HG03135 (cell line): ENCODE data around the gene DGLUCY.
"Not testable (repeated sequence)": the region's sequence is repeated elsewhere in the genome, so short reads cannot be mapped to it uniquely, and the experiment has no call there.

Experiments used
- ATAC-seq: cut with Tn5 transposase; IDR thresholded peaks from one replicate; pipeline ENCODE4 v1.9.1; 2021; ENCODE audit warnings: mild to moderate bottlenecking, moderate library complexity; ENCODE audit not compliant: unreplicated experiment

DGLUCY gene

GRCh38 chr14:91108941-91109611, 4.8 kb upstream of the DGLUCY start:
- no peak for ATAC-seq

DNA sequence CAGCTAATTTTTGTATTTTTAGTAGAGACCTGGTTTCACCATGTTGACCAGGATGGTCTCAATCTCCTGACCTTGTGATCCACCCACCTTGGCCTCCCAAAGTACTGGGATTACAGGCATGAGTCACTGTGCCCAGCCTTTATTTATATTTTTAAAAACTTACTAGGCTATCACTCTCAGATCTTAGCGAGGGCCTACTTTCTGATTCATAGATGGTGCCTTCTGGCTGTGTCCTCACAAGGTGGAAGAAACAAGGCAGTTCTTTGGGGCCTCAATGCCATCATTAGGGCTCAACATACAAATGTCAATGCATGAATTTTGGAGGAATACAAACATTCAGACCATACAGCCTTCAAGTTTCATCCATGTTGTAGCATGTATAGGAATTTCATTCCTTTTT, 2.4 kb upstream of the DGLUCY start:
- no peak for ATAC-seq

DNA sequence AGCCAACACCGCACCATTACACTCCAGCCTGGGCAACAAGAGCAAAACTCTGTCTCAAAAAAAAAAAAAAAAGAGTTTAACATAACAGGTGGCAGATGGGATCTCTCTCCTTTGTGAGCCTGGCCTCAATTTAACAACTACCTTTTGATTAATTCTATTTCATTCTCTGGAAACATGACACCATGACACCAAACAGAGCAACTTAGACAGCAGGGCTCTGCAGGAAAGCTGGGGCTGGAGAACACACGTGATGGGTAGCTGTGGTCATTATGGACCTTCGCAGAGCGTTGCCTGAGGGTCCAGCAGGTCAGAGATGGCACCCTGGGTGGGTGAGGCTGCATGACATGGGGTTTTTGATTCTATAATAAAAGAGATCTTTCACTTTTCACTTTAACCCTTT, 1.7 kb upstream of the DGLUCY start:
- no peak for ATAC-seq

DNA sequence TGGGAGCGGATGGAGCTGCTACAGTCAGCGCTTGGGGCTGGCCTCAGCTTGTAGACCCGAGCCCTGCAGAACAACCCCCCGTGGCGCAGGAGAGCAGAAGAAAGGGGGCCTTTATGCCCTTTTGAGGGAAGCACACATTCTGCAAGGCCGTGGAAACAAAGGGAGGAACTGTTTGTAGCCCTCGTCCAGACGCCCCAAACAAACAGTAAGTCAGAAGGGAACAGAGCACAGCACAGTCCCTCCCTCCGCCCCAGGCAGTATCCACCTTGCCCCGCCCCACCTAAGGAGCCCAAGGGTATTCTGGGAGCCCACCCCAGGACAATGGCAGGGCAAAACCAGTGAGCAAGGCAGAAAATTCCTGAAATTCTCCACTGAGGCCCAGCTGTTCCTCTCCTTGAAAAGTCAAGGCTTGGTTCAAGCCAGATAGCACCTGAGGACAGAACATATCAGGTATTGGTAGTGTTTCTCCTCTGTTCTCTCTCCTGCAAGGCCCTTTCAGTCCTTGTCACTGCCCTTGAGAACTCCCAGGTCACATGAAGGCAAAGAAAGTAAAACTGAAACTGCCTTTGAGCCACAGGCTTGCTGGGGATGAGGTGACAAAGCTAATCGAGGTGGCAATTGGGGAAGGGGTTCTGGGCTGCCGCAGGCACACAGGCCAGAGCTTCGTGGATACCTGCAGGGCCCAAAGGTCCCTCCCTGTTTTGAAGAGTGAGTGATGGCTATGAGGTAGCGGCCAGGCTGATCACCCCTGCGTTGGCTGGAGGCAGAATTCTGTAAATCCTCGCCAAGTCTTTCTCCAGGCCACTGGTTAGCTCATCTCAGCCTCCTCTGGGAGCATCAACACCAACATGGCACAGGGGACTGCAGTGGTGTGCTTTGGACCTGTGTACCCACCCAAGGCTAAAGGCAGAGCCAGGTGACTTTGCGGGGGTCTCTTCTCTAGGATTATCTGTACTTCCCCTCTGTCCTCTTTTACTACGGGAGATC, 499 bp downstream of the DGLUCY start:
- peak; percentile 81 for ATAC-seq

- ATAC-seq, result no peak
Measured at GRCh38 chr14:91115986-91116770, 2.3 kb downstream of the DGLUCY start.

DNA sequence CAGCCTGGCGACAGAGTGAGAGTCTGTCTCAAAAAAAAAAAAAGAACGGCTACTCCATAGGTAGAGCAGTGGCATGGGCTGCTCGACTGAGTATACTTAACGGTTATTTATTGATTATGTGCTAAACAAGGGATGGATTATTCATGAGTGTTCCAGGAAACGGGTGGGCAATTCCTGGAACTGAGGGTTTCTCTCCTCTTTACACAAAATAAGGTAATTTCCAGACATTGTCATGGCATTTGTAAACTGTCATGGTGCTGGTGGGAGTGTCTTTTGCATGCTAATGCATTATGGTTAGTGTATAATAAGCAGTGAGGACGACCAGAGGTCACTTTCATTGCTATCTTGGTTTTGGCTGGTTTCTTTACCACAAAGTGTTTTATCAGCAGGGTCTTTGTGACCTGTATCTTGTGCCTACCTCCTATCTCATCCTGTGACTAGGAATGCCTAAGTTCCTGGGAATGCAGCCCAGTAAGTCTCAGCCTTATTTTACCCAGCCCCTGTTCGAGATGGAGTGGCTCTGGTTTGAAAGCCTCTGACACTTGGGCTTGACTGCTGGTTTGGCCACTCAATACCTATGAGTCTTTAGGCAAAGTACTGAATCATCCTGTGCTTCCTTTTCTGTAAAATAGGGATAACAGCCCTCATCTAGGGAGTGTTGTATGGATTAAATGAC, 3.2 kb downstream of the DGLUCY start:
- ATAC-seq, result no peak

DNA sequence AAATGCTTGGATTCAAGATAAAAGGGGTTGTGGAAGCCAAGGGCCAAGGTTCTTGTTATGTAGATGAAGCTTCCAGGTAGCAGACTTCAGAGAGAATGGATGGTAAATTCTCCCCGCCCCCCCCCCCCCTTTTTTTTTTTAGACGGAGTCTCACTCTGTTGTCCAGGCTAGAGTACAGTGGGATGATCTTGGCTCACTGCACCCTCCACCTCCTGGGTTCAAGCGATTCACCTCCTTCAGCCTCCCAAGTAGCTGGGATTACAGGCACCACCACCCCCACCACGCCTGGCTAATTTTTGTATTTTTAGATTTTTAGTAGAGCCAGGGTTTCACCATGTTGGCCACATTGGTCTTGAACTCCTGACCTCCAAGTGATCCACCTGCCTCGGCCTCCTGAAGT, 4.1 kb downstream of the DGLUCY start:
- no peak for ATAC-seq

- no peak for ATAC-seq
Measured at GRCh38 chr14:91118511-91119068, 4.7 kb downstream of the DGLUCY start.

- ATAC-seq, result no peak
Measured at GRCh38 chr14:91119556-91120311, 5.9 kb downstream of the DGLUCY start.

DNA sequence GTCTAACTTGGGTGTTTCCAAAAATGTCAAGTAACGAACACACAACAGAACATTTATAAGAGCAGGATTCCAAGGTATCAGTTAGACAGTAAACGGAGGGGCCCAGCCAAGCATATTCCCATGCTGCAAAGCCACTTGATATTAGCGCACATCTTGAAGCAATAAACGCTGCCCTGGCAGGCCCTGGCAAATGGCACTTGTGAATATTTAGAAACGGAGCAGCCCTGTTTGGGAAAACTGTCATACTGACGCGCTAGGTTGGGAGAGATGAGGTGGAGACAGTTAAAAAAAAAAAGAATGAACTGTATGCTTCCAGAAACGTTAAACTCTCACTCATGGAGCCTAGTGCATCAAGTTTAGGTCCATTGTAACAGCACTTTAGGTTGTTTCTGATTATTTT, 9.3 kb downstream of the DGLUCY start:
- ATAC-seq, result no peak

DNA sequence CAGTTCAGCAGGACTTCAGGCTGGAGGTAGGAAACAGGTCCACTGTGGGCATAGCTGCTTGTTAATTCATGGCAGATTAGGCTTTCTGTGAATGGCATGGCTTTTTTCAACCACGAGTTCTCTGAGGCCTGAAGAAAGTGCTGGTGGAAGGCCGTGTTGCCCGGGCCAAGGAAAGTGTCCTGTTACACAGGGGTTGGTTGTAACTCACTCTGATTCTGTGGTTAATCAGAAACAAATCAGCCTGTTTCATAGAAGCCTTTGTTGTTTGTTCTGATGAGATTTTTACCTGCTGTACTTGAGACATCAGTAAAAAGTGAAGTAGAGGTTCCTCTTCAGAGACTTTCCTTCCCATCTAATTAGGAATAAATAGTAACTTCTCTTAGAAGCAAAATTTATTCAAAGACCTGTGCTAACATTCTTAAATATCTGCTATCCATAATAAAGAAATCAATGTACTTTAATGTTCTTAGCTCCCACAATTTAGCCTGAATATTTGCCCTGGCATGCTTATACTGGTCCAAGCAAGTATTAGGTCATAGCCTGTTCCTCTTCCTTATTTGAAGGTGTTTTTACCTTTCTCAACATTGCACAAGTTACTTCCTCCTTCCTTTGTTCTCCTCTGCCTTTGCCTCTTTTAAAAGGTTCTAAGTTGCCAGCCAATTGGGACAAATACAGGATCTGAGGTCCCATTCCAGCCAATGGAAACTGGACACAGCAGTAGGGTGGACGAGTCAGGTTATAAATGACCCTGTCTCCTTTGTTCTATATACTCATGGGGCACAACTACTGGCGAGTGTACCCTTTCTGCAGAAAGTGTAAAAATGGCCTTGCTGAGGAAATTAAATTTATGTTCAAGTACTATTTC, 10.8 kb downstream of the DGLUCY start:
- not testable (repeated sequence) for ATAC-seq

DNA sequence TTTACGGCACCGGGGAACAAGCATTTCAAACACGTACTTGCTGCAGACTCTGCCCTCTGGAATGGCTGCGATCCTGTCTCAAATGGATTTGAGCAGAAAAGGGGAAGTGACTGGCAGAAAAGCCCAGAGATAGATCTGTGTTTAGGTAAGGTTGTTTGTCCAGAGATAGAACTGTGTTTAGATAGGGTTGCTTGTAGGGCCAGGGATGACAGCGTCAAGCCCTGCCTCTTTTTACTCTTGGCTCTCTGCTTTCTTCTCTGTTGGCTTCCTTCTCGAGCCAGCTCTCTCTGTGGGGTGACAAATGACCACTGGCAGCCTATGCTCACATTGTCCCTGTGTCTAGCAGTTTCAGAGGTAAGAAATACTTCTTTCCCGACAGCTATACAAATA, 11.4 kb downstream of the DGLUCY start:
- ATAC-seq, result no peak

GRCh38 chr14:91125801-91126200, 11.9 kb downstream of the DGLUCY start:
- ATAC-seq, result no peak

- ATAC-seq, result no peak
Measured at GRCh38 chr14:91126761-91127160, 12.9 kb downstream of the DGLUCY start.

- no peak for ATAC-seq
Measured at GRCh38 chr14:91127401-91127801, 13.5 kb downstream of the DGLUCY start.

DNA sequence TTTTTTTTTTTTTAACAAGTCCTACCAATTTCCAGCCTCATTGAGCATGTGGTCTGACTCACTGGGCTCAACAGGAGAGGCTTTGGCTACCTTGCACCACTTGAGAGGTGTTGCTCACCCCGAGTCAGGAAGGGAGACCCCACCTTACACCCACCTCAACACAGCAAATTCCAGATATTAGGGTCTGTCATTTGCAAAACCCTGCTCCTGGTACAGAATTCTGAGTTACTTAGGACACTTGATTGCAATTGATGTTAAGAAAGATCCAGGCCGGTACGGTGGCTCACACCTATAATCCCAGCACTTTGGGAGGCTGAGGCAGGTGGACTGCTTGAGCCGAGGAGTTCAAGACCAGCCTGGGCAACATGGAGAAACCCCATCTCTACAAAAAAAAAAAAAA, 14.1 kb downstream of the DGLUCY start:
- no peak for ATAC-seq

- ATAC-seq, result no peak
Measured at GRCh38 chr14:91128699-91129098, 14.8 kb downstream of the DGLUCY start.

GRCh38 chr14:91129261-91129660, 15.4 kb downstream of the DGLUCY start:
- no peak for ATAC-seq

DNA sequence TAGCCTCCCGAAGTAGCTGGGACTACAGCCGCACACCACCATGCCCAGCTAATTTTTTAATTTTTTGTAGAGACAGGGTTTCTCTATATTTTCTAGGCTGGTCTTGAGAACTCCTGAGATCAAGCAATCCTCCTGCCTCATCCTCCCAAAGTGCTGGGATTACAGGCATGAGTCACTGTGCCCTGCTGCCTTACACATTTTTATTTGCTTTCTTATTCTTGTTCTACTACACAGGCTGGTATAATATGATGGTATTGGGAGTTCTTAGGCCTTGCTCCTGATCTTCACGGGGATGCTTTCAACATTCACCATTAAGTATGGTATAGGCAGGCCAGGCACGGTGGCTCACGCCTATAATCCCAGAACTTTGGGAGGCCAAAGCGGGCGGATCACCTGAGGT, 21.2 kb downstream of the DGLUCY start:
- ATAC-seq, result no peak
